Osteoblast (primary cell): ENCODE measurements around the gene MTCL1. TPM values are rescaled to one million over a fixed set of nuclear protein-coding genes. Genes with fewer than 3 reads are reported as not detected.

Experiments
- DNase-seq: peaks from one replicate; pipeline ENCODE4 v3.0.0; 2011; ENCODE audit warnings: low spot score, mixed read lengths; ENCODE audit not compliant: insufficient read length; ENCODE audit errors: missing footprints
- H2AFZ ChIP-seq: 2 replicates; pipeline ENCODE4 v1.6.0; 2011; ENCODE audit warnings: mild to moderate bottlenecking, low read length
- H3K27ac ChIP-seq: 2 replicates; pipeline ENCODE4 v1.5.1; 2011; ENCODE audit warnings: mild to moderate bottlenecking, low read depth, low read length, moderate library complexity
- H3K27me3 ChIP-seq: 2 replicates; pipeline ENCODE4 v1.6.0; 2012; ENCODE audit warnings: mild to moderate bottlenecking, control low read depth, inconsistent platforms, low read length, moderate library complexity; ENCODE audit not compliant: insufficient read depth
- H3K36me3 ChIP-seq: 2 replicates; pipeline ENCODE4 v1.5.1; 2011; ENCODE audit warnings: mild to moderate bottlenecking, low read length, control low read depth, moderate library complexity; ENCODE audit not compliant: insufficient read depth
- H3K4me1 ChIP-seq: 2 replicates; pipeline ENCODE4 v1.5.1; 2011; ENCODE audit warnings: mild to moderate bottlenecking, low read length, control low read depth, moderate library complexity; ENCODE audit not compliant: insufficient read depth
- H3K4me2 ChIP-seq: 2 replicates; pipeline ENCODE4 v1.6.0; 2011; ENCODE audit warnings: mild to moderate bottlenecking, low read length; ENCODE audit not compliant: insufficient read depth
- H3K4me3 ChIP-seq: fragments of 200-600 bp; sonication (generic); 3 replicates; pipeline ENCODE4 v1.5.1; 2012; ENCODE audit warnings: mild to moderate bottlenecking, low read length, inconsistent platforms; ENCODE audit not compliant: insufficient read depth
- H3K79me2 ChIP-seq: 2 replicates; pipeline ENCODE4 v1.6.0; 2012; ENCODE audit warnings: mild to moderate bottlenecking, low read length, control low read depth, inconsistent platforms; ENCODE audit not compliant: insufficient read depth
- H3K9me3 ChIP-seq: 2 replicates; pipeline ENCODE4 v1.5.1; 2011; ENCODE audit warnings: low read depth, low read length, control low read depth
- H4K20me1 ChIP-seq: 2 replicates; pipeline ENCODE4 v1.6.0; 2012; ENCODE audit warnings: mild to moderate bottlenecking, low read length, control low read depth; ENCODE audit not compliant: insufficient read depth
- CTCF ChIP-seq: IDR thresholded peaks from 2 replicates; pipeline ENCODE4 v1.5.1; 2011; ENCODE audit warnings: mild to moderate bottlenecking, low read depth, low read length, moderate library complexity; ENCODE audit errors: extremely low read depth
- total RNA-seq: library from RNA; depleted of rRNA; stranded (reverse); fragments of >200 nt; gene quantifications from 2 replicates; pipeline ENCODE4 v1.2.3, GENCODE V29; 2012

MTCL1 gene
- total RNA-seq, 1 donor, result 38.0 TPM

DNA sequence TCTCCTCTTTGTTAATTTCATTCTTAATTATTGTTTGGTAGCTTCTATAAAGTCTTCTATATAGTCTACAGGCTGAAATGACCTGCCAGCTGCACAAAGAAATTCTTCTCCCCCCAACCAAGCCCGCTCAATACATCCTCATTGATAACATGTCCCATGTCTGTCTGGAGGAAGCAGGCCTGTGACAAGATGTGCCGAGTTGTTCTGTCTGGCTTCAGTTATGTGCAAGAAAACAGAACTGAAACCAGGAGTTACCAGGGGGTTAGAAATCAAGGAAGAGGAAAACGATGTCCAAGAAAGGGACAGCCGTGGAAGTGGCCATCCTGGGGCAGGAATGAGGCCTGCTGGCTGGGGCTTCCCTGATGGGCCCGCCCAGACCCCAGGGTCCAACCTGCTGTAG is 57.6 kb downstream of the MTCL1 start:
- Histone ChIP-seq H4K20me1 (peaks cover 10% of the 10 kb centered on the region), H3K4me1 (no peaks in the 10 kb centered on the region), H3K79me2 (peaks cover 18% of the 10 kb centered on the region), H3K36me3 (peaks cover 30% of the 10 kb centered on the region), H3K27ac (peak overlapping the region; percentile 15), H3K4me3 (no peak overlapping the region), H3K4me2 (no peak overlapping the region), H2AFZ (no peak overlapping the region), H3K9me3 (no peaks in the 10 kb centered on the region), H3K27me3 (no peaks in the 10 kb centered on the region)
- no peak for TF ChIP-seq CTCF
- no peak for DNase-seq

- Histone ChIP-seq H4K20me1 (peaks cover 10% of the 10 kb centered on the region), H3K27me3 (no peaks in the 10 kb centered on the region), H3K4me2 (no peak overlapping the region), H3K4me3 (no peak overlapping the region), H3K79me2 (peaks cover 15% of the 10 kb centered on the region), H3K9me3 (no peaks in the 10 kb centered on the region), H3K27ac (peak overlapping the region; percentile 15), H2AFZ (no peak overlapping the region), H3K4me1 (no peaks in the 10 kb centered on the region), H3K36me3 (peaks cover 30% of the 10 kb centered on the region)
- no peak for TF ChIP-seq CTCF
- no peak for DNase-seq
These were observed 58.3 kb downstream of the MTCL1 start for GRCh38 chr18:8763611-8764010.

- H3K27ac ChIP-seq, result no peak overlapping the region
These were observed 60.6 kb downstream of the MTCL1 start for GRCh38 chr18:8765783-8766463.

More at GRCh38 chr18:8765783-8766463, 60.6 kb downstream of the MTCL1 start:
- no peak for TF ChIP-seq CTCF
- DNase-seq, result no peak
- Histone ChIP-seq H3K4me2 (no peak overlapping the region), H3K4me3 (no peak overlapping the region), H3K36me3 (peaks cover 30% of the 10 kb centered on the region), H4K20me1 (peaks cover 4% of the 10 kb centered on the region), H3K9me3 (no peaks in the 10 kb centered on the region), H3K27me3 (no peaks in the 10 kb centered on the region), H2AFZ (no peak overlapping the region), H3K4me1 (no peaks in the 10 kb centered on the region), H3K79me2 (no peaks in the 10 kb centered on the region)
